PFSK-1 (cell line): ENCODE results near the gene GBP3.

Experiments
- POLR2AphosphoS5 ChIP-seq: IDR thresholded peaks from 2 replicates; pipeline ENCODE4 v1.6.1; 2012; ENCODE audit warnings: low read depth, mild to moderate bottlenecking, control low read depth, low read length, moderate library complexity
- REST ChIP-seq, 2 experiments: IDR thresholded peaks; 2 replicates each; pipeline versions ENCODE4 v1.6.1 to v1.8.0; 2011 to 2012; ENCODE audit warnings: low read depth in 2 of 2, low read length in 2 of 2, control low read depth in 1 of 2, inconsistent platforms in 1 of 2, mild to moderate bottlenecking in 1 of 2, moderate library complexity in 1 of 2; ENCODE audit not compliant: insufficient read depth in 1 of 2
- SIN3A ChIP-seq: IDR thresholded peaks from 2 replicates; pipeline ENCODE4 v1.6.1; 2012; ENCODE audit warnings: mild to moderate bottlenecking, low read length, moderate library complexity, borderline replicate concordance; ENCODE audit not compliant: insufficient read depth
- TAF1 ChIP-seq: IDR thresholded peaks from 2 replicates; pipeline ENCODE4 v1.6.1; 2012; ENCODE audit warnings: low read length, control low read depth, borderline replicate concordance; ENCODE audit not compliant: insufficient read depth

GRCh38 chr1:88998716-88999115, 23.9 kb downstream of the GBP3 start:
- no peak for TF ChIP-seq POLR2AphosphoS5
- no peak for TF ChIP-seq REST (IDR thresholded peaks at IDR 0.05; ENCODE audit: insufficient read depth in 1 of 2, low read depth in 2 of 2, low read length in 2 of 2)
- TF ChIP-seq TAF1 = no peak
- TF ChIP-seq SIN3A = no peak
